ENCODE results near the gene CASKIN2. TPM values are rescaled to one million over a fixed set of nuclear protein-coding genes. Genes with fewer than 3 reads are reported as not detected.

The CASKIN2 gene
- total and polyA plus RNA-seq, 10 of the 15 experiments (the other 5 are each of a cell fraction or from before 2014, with no cell fraction given) = 0.02 to 2.7 (median 0.44) TPM; not detected in 1

DNA sequence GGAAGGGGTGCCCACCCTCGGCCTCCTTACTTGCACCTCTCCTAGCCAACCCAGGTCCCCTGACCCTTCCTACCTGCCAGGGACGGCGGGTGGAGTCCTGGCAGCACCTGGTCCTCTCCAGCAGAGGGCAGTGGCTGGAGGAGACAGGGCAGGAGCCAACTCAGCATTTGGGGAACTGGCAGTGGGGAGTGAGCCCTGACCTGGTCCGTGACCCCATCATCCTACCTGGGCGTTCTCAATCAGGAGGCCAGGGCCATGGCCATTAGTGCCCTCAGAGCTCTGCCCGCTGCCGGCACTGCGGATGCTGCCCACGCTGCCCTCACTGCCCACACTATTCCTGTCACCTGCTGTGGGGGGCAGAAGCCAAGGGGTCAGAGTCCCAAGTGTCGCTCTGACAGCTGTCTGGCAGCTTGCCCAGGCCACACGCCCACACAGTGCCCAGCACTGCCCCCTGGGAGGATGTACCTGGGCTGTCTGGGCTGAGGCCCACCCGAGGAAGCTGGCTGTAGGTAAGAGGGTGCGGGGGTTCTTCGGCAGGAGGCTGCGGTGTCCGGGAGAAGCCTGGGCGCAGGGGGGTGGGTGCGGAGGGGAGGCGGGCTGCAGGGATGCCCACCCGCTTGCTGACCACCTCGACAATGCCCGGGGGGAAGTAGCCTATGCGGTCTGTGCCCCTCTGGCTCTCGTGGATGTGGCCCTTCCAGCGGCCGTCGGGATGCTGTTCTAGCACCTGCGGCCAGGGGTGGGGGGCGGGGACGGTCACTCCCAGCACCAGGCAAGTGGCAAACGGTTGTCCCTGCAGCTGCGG, 10.8 kb downstream of the CASKIN2 start:
- H3K9ac ChIP-seq (ENCODE audit: control insufficient read depth, insufficient read depth, low read length) = no peak overlapping the region
- no peak for DNase-seq (ENCODE audit: low read depth, low spot score)
- no peaks in the 10 kb centered on the region for H3K27me3 ChIP-seq (replicated peaks in 1 of 2; ENCODE audit: control insufficient read depth in 2 of 2, insufficient read depth in 2 of 2, low read length in 1 of 2)
- in situ Hi-C loops (cut with MboI) = no loop called here
- RAD21 ChIA-PET (ENCODE audit: unreplicated experiment) = no interaction called here
- no peak overlapping the region for H3K27ac ChIP-seq (ENCODE audit: control insufficient read depth, insufficient read depth)
- H3K36me3 ChIP-seq (ENCODE audit: control insufficient read depth in 2 of 2, insufficient read depth in 2 of 2, low read length in 1 of 2) = no peaks in the 10 kb centered on the region; a peak in 1 of 4 replicates
- FAIRE-seq = no peak
- CTCF ChIA-PET = interaction anchor here (0.7 to 1.5 kb wide), 4 partner anchors 12 to 96 kb away, joined by 3 to 6 read pairs (median 4); partner anchors contain the start of gene TSEN54
- no peaks in the 10 kb centered on the region for H3K9me3 ChIP-seq (replicated peaks; ENCODE audit: control insufficient read depth, insufficient read depth, low read length)
- H3K4me3 ChIP-seq = no peak overlapping the region
- intact Hi-C loops (cut with micrococcal nuclease; ENCODE audit: unreplicated experiment) = no loop called here
- peak; percentile 90 for ATAC-seq
- H3K79me2 ChIP-seq (ENCODE audit: control insufficient read depth, insufficient read depth, low read length) = no peaks in the 10 kb centered on the region
- SMC1A ChIA-PET (ENCODE audit: uncharacterized antibody, unreplicated experiment) = interaction anchor here (1.4 kb wide), 1 partner anchor 45 kb away, joined by 4 read pairs; no protein-coding TSS in a partner anchor
- no peak overlapping the region for H3K4me2 ChIP-seq (ENCODE audit: control insufficient read depth, insufficient read depth)
- H4K20me1 ChIP-seq (ENCODE audit: control insufficient read depth, insufficient read depth) = no peaks in the 10 kb centered on the region
- no peak overlapping the region for H2AFZ ChIP-seq (ENCODE audit: control insufficient read depth, low read depth, low read length)
- BruUV-seq (replicated peaks) = no TSS peak
- WGBS (ENCODE audit: insufficient coverage, insufficient replicate concordance, low lambda C conversion rate, missing lambda C conversion rate) = 56% methylated on average over 32 of the region's 32 CpGs
- H3K4me1 ChIP-seq (ENCODE audit: control insufficient read depth, insufficient read depth, low read length) = no peaks in the 10 kb centered on the region
- POLR2A ChIA-PET = no interaction called here
- peak; percentile 71; the same call in 1 of the 2 replicates for TF ChIP-seq NR2F1 (conservative IDR thresholded peaks at IDR 0.05)
- no peak for TF ChIP-seq RB1 (IDR thresholded peaks at IDR 0.05; ENCODE audit: borderline replicate concordance)
- no peak for TF ChIP-seq CBX3 (IDR thresholded peaks at IDR 0.05; ENCODE audit: borderline replicate concordance, low read depth)
- no peak for TF ChIP-seq SREBF2 (IDR thresholded peaks at IDR 0.05; ENCODE audit: low read length)
- no peak for TF ChIP-seq RBBP5 (conservative IDR thresholded peaks at IDR 0.05)
- no peak for TF ChIP-seq SIX5 (IDR thresholded peaks at IDR 0.05; ENCODE audit: low read depth, low read length, severe bottlenecking)
- no peak for TF ChIP-seq ZNF24 (IDR thresholded peaks at IDR 0.05)
- TF ChIP-seq, protein P1, sequence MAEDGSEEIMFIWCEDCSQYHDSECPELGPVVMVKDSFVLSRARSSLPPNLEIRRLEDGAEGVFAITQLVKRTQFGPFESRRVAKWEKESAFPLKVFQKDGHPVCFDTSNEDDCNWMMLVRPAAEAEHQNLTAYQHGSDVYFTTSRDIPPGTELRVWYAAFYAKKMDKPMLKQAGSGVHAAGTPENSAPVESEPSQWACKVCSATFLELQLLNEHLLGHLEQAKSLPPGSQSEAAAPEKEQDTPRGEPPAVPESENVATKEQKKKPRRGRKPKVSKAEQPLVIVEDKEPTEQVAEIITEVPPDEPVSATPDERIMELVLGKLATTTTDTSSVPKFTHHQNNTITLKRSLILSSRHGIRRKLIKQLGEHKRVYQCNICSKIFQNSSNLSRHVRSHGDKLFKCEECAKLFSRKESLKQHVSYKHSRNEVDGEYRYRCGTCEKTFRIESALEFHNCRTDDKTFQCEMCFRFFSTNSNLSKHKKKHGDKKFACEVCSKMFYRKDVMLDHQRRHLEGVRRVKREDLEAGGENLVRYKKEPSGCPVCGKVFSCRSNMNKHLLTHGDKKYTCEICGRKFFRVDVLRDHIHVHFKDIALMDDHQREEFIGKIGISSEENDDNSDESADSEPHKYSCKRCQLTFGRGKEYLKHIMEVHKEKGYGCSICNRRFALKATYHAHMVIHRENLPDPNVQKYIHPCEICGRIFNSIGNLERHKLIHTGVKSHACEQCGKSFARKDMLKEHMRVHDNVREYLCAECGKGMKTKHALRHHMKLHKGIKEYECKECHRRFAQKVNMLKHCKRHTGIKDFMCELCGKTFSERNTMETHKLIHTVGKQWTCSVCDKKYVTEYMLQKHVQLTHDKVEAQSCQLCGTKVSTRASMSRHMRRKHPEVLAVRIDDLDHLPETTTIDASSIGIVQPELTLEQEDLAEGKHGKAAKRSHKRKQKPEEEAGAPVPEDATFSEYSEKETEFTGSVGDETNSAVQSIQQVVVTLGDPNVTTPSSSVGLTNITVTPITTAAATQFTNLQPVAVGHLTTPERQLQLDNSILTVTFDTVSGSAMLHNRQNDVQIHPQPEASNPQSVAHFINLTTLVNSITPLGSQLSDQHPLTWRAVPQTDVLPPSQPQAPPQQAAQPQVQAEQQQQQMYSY (CRISPR knock-in tag; IDR thresholded peaks at IDR 0.05) = no peak
- TF ChIP-seq POU2F2 (IDR thresholded peaks at IDR 0.05; ENCODE audit: borderline replicate concordance, low read depth, low read length) = no peak
- TF ChIP-seq YY1 (IDR thresholded peaks at IDR 0.05; ENCODE audit: low read depth, low read length) = no peak
- TF ChIP-seq, protein P2, sequence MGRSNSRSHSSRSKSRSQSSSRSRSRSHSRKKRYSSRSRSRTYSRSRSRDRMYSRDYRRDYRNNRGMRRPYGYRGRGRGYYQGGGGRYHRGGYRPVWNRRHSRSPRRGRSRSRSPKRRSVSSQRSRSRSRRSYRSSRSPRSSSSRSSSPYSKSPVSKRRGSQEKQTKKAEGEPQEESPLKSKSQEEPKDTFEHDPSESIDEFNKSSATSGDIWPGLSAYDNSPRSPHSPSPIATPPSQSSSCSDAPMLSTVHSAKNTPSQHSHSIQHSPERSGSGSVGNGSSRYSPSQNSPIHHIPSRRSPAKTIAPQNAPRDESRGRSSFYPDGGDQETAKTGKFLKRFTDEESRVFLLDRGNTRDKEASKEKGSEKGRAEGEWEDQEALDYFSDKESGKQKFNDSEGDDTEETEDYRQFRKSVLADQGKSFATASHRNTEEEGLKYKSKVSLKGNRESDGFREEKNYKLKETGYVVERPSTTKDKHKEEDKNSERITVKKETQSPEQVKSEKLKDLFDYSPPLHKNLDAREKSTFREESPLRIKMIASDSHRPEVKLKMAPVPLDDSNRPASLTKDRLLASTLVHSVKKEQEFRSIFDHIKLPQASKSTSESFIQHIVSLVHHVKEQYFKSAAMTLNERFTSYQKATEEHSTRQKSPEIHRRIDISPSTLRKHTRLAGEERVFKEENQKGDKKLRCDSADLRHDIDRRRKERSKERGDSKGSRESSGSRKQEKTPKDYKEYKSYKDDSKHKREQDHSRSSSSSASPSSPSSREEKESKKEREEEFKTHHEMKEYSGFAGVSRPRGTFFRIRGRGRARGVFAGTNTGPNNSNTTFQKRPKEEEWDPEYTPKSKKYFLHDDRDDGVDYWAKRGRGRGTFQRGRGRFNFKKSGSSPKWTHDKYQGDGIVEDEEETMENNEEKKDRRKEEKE (IDR thresholded peaks at IDR 0.05) = no peak
- no peak for TF ChIP-seq POLR2AphosphoS5 (IDR thresholded peaks at IDR 0.05; ENCODE audit: low read length)
- TF ChIP-seq BMI1 (IDR thresholded peaks at IDR 0.05; ENCODE audit: borderline replicate concordance) = no peak
- no peak for TF ChIP-seq TCF3 (IDR thresholded peaks at IDR 0.05; ENCODE audit: borderline replicate concordance, insufficient read depth, low read depth, low read length)
- TF ChIP-seq, protein P3, sequence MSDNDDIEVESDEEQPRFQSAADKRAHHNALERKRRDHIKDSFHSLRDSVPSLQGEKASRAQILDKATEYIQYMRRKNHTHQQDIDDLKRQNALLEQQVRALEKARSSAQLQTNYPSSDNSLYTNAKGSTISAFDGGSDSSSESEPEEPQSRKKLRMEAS (IDR thresholded peaks at IDR 0.05; ENCODE audit: low read depth, low read length) = no peak

Data from GM12878 (cell line).